Measurements from ENCODE around the gene PTDSS2.
A peak's percentile ranks its signal among the peaks of the same experiment; 100 is the strongest.

The PTDSS2 gene

DNA sequence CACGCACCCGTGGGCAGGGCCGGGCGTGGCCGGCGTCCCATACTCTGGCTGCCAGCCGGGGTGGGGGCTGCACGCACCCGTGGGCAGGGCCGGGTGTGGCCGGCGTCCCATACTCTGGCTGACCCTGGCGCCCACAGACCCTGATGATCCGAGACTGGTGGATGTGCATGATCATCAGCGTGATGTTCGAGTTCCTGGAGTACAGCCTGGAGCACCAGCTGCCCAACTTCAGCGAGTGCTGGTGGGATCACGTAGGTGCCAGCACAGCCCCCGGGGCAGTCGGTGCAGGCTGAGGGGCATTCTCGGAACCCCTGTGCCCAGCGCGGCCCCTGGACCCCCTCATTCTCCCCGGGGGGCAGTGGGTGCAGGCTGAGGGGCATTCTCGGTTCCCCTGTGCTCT lies 38.0 kb downstream of the PTDSS2 start:
- no peak for FAIRE-seq
- no peak for DNase-seq (ENCODE audit: insufficient read length, low spot score)

DNA sequence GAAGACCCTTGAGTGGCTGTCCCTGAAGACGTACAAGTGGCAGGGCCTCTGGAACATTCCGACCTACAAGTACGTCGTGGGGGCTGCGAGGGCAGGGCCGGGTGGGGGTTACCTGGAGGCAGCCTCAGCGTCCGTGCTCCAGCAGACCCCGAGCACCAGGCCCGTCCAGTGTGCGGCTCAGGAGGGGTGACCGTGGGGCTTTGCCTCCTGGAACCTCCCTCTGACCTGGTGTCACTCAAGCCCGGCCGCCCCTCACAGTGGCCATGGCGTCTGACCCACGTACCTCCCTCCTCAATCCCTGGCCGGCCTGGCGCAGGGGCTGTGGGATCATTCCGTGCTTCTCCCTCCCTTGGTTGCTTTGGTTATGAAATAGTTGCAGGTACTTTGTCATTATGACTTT lies 38.5 kb downstream of the PTDSS2 start:
- no peak for DNase-seq (ENCODE audit: insufficient read length, low spot score)
- no peak for FAIRE-seq

DNA sequence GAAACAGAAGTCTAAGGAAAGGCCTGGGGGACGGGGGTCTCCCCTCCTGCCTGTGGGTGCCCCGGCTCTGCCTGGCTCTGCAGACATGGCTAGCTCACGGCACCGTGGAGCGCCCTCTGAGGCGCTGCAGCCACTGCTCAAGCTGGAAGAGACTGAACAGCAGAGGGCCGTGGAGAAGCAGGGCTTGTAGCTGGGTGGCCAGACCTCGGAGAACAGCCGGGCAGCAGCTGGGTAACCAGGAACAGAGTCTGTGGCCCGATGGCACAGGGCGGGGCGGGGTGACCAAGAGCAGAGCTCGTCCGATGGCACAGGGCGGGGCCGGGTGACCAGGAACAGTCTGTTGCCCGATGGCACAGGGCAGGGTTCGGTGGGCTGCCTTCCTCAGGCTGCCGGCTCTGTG lies 38.9 kb downstream of the PTDSS2 start:
- no peak for FAIRE-seq
- no peak for DNase-seq (ENCODE audit: insufficient read length, low spot score)

DNA sequence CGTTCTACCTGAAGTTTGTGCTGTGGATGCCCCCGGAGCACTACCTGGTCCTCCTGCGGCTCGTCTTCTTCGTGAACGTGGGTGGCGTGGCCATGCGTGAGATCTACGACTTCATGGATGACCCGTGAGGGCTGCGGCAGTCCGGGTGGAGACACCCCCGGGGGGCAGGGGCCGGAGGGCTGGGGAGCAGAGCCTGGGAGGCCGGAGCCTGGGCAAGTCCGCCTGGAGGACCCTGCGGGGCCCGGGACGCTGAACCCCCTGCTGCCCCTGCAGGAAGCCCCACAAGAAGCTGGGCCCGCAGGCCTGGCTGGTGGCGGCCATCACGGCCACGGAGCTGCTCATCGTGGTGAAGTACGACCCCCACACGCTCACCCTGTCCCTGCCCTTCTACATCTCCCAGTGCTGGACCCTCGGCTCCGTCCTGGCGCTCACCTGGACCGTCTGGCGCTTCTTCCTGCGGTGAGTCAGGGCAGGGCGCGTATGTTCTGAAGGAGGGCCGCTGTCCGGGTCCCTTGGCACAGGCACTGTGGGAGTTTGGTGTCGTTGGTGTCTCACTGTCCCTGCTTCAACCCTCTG lies 39.6 kb downstream of the PTDSS2 start:
- DNase-seq (ENCODE audit: insufficient read length, low spot score) (no peak), FAIRE-seq (no peak)

DNA sequence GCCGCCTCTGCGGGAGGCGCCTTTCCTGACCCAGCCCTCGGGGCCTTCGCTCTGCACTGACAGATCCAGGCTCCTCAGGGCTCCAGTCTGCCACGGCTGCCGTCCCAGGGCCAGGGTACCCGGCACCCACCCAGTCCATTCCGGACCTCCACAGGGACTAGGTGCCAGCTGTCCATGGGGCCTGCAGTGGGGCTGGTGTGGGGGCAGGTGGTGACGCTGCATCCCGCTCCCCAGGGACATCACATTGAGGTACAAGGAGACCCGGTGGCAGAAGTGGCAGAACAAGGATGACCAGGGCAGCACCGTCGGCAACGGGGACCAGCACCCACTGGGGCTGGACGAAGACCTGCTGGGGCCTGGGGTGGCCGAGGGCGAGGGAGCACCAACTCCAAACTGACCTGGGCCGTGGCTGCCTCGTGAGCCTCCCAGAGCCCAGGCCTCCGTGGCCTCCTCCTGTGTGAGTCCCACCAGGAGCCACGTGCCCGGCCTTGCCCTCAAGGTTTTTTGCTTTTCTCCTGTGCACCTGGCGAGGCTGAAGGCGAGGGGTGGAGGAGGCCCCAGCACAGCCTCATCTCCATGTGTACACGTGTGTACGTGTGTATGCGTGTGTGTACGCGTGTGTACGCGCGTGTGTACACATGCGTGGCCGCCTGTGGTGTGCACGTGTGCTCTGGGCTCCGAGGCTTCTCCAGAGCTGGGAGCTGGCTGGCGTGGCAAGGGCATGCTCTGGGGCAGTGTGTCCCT lies 40.3 kb downstream of the PTDSS2 start:
- DNase-seq (ENCODE audit: insufficient read length, low spot score) (no peak), FAIRE-seq (no peak)

DNA sequence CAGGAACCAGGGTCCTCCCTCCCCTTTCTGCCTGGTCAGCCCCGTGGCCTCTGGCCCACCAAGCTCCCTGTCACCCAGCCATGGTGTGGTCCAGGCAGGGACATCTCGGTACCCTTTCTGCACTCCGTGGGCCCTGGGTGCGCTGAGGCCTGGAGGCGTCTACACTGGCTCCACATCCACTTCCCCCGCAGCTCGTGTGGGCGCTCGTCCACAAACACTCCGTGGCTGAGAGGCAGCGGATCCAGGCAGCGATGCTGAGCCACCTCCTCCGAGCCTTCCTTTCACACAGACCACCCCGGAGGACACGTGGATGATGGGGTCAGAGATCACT lies 40.8 kb downstream of the PTDSS2 start:
- FAIRE-seq (no peak), DNase-seq (ENCODE audit: insufficient read length, low spot score) (no peak)

DNA sequence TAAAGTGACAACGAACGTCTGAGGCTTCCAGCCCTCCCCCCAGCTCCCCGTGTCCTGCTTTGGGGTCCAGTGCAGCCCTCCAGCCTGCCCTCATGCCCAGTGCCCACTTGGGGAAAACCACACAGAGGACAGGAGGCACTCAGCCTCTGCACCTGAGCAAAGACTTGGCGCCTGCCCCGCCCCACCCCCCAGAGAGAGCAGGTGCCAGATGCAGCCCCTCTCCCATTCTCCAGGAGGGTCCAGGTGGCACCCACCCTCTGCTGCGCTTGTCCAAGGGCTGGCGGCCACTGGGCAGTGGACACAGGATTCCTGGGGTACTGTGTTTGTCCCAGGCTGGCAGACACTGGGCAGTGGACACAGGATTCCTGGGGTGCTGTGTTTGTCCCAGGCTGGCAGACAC lies 41.3 kb downstream of the PTDSS2 start:
- FAIRE-seq (no peak), DNase-seq (ENCODE audit: insufficient read length, low spot score) (no peak)

DNA sequence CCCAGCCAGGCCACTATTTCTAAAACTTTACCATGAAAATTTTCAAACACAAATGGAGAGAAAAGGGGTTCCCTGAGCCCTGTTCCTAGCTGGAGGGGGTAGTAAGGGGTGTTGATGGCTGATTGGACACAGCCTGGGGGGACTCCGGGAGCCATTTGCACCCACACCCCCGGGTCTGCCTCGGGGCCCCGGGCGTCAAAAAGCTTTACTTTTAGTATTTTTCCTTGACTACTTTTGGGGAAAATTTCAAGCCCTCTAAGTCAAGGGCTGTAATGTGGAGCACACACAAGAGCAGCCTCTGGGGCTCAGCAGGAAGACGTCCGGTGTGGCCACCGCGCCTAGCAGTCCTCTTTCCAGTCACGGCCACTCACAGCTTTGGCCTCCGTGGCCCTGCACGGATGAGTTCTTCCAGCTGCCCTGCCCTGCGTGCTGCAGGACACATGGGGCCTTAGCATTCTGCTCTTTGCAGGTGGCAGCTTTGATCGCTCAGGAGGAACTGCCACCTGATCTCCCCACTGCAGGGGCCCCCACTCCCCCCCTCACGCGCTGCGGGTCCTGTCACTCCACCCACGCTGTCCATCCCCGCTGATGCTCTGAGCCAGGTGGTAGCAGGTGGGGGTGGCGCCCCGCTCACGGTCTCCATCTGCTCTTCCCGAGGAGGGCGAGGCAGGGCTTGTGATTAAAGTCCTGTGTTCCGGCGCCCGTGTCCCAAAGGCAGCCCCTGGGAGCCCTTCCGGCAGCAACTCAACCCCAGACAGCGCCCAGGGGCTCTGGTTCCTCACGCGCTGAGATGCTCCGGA lies 42.5 kb downstream of the PTDSS2 start:
- DNase-seq (ENCODE audit: insufficient read length, low spot score) (no peak), FAIRE-seq (no peak)

DNA sequence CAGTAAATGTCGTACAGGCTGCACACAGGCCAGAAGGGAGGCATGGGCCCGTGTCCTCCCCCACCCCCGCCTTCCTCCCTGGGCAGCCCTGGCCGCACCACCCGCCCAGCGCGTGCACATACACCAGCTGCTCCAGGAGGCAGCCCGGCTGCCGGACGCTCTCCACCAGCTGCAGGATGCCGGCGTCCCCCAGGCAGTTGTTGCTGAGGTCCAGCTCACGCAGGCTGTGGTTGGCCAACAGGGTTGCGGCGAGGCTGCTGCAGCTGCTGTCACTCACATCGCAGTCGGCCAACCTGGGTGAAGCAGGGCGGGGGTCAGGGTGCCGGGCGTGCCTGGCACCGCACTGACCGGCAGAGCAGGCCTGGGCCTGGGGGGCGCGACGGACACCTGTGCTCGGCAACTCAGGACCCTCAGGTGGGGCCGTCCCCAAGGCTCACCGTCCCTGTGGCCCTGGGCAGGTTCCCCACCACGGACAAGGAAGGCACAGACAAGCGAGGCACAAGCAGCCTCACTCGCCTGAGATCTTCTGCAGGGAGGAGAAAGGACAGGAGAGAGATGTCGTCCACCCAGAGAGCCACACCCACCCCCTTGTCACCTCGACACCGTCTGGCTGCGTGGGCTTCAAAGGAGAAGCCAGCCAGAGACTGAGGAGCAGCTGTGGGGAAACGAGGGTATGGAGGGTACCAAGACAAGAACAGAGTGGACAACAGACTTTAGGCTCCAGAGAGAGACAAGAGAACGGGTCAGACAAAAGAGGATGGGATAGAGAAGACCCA lies 44.9 kb downstream of the PTDSS2 start:
- FAIRE-seq (no peak), DNase-seq (ENCODE audit: insufficient read length, low spot score) (no peak)

DNA sequence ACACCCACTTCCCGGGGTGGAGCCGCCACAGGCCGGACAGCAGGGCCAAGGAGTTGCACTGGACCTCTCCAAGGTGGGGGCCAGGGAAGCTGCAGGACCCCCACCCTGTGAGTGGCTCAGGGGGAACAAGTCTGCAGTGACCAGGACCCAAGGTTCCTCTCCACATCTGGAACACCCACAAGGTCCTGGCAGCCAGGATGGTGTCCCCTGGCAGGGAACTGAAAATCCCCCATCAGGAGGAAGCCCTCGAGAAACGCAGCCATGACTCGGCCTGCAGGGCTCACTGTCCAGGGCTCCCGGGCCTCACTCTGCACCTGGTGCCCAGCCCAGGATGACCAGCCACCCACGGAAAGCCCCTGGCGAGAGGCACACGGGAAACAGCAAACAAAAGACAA lies 45.5 kb downstream of the PTDSS2 start:
- FAIRE-seq: no peak
- DNase-seq (ENCODE audit: insufficient read length, low spot score): no peak

DNA sequence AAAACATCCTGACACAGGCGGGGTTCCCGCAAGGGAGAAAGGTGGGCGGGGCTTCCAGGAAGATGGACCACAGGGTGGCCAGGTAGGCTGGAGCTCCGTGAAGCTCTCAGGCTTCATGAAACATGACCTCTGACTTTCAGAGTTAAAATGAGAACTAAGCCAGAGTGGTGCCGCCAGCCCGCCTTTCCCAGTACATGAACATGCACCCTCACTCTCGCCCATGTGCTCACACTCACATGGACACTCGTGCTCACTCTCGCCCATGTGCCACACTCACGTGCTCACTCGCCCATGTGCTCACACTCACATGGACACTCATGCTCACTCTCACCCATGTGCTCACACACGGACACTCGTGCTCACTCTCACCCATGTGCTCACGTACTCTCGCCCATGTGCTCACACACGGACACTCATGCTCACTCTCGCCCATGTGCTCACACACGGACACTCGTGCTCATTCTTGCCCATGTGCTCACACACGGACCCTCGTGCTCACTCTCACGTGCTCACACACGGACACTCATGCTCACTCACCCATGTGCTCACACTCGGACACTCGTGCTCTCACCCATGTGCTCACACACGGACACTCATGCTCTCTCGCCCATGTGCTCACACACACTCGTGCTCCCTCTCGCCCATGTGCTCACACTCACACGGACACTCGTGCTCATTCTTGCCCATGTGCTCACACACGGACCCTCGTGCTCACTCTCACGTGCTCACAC lies 46.9 kb downstream of the PTDSS2 start:
- DNase-seq (ENCODE audit: insufficient read length, low spot score): no peak
- FAIRE-seq: peak; percentile 89

DNA sequence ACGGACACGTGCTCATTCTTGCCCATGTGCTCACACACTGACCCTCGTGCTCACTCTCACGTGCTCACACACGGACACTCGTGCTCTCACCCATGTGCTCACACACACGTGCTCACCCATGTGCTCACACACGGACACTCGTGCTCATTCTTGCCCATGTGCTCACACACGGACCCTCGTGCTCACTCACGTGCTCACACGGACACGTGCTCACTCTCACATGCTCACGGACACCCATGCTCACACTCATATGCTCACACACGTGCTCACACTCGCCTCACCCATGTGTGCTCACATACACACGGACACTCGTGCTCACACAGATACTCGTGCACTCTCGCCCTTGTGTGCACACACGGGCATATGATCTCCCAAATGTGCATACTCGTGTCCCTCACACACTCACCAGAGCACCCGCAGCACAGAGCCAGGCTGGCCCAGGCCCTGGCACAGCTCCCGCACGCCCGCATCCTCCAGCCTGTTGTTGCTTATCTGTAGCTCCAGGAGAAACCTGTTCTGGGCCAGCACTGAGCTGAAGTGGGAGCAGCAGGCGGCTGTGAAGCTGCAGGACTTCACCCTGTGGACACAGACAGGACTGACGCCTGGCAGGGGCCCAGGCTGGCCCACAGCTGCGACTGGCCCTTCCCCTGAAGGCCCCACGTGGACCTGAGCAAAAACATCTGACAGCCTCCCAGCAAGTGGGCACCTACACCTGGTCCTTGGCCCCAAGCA lies 47.7 kb downstream of the PTDSS2 start:
- peak; percentile 70 for FAIRE-seq
- no peak for DNase-seq (ENCODE audit: insufficient read length, low spot score)

DNA sequence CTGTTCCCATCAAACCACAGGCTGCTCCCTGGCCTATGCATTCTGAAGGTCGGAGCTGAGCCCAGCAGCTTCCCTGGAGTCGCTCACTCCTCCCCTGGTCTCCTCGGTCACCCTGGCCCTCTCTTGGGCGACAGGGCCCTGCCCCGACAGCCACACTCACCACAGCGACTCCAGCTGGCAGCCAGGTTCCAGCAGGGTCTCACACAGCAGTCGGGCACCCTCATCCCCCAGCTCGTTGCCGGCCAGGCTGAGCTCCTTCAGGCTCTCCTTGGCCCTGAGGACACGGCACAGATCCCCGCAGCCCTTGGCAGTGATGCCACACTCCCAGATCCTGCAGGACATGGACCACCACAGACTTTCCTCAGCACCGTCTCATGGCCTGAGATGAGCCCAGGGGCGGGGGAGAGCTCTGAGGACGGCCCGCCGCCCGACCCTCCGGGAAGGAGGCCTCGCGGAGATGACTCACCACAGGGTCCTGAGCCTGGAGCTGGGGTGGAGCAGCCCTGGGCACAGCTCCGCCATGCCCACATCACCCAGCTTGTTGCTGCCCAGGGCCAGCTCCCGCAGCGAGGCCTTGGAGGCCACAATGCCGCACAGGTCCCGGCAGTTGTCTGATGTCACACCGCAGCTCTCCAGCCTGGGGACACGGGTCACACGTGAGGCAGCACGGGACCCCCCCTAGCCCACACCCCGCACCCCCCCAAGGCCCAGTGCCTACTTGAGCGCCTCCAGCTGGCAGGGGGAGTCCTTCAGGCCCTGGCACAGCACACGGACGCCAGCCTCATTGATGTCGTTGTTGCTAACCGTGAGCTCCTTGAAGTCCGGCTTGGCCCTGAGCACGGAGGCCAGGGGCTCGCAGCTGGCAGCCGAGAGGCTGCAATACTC lies 48.5 kb downstream of the PTDSS2 start:
- DNase-seq (ENCODE audit: insufficient read length, low spot score) (no peak), FAIRE-seq (no peak)

DNA sequence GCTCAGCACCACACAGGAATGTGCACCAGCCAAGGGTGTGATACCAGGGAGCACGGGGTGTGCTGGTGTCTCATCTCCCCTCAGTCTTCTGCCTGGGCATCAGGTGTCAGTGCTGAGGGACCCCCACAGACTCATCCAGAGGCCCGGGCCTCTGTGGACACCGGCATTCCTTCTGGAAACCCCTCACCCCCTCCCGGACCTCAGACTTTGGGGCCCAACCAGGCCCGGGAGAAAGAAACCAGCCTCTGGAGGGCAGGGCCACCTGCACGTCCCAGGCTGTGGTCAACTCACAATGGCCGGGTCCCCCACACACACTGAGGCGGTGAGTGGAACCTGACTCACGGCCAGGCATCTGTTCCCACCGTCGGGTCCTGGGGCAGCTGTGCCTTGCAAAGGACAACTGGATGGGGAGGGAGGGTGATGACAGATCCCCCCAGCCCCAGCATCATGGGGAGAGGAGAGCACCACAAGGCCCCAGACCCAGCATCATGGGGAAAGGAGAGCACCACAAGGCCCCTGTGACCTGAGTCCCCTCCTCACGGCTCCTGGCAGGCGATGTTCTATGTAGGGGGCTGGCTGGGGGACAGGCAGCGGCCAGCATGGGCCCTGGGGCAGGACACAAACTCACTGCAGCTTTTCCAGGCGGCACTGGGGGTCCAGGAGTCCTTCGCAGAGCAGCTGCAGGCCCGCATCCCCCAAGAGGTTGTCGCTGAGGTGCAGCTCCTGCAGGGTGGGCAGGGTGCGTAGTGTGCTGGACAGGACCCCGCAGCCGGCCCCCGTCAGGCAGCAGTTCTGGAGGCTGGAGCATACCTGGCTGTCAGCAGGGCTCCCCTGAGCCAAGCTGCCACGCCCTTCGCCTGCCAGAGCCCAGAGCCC lies 49.4 kb downstream of the PTDSS2 start:
- no peak for DNase-seq (ENCODE audit: insufficient read length, low spot score)
- no peak for FAIRE-seq

DNA sequence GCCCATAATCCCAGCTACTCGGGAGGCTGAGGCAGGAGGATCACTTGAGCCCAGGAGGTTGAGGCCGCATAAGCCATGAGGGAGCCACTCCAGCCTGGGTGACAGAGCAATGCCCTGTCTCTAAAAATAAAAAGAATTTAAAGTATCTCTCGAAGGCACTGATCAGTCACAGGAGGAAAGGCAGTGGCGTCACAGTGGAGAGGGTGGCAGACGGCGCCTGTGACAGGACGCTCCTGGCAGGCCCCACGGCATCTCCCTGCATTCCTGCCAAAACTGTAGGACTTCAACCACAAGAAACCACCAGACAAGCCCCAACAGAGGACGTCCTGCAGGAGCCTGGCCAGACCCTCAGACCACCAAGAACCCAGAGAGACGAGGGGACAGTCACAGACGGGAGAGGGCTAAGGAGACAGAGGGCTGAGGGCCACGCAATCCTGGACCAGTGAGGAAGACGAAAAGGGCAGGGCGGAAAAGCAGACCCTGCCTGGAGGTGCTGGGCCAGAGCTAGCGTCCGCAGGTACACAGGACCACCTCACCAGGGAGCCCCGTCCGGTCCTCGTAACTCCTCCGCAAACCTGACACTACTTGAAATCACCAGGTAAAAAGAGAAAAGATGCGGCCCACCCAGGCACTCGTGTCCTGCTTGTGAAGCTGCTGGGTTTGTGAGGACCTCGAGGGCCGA lies 51.1 kb downstream of the PTDSS2 start:
- FAIRE-seq: no peak
- DNase-seq (ENCODE audit: insufficient read length, low spot score): no peak

DNA sequence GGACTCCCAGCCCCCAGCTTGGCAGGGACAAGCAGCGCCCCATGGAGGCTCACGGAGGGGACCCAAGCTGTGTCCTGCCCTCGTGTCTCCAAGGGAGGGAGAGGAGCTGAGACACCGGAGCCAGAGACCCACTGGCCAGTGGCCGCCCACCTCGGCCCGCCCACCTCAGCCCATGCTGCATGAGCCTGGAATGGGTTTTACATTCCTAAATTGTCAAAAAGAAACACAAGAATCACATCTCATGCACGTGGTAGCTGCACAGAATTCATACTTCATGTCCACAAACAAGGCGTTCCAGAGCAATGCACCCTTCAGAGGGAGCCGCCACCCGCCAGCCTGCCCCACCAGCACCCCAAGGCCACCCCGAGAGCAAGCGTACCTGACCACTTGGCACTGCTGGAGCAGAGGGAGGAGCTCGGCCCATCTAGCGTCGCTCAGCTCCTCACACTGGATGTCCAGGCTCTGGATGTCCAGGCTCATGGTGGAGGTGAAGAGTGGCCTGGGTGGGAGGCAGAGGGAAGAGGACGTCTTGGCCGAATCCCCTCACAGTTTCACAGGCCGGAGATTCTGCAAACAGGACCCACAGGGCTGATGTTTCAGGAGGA lies 51.7 kb downstream of the PTDSS2 start:
- FAIRE-seq (no peak), DNase-seq (ENCODE audit: insufficient read length, low spot score) (no peak)

Measured in HTR-8/SVneo (cell line).